CD14-positive monocyte (primary cell): Measurements from ENCODE around the gene HAGH. TPM values are rescaled to one million over a fixed set of nuclear protein-coding genes. Genes with fewer than 3 reads are reported as not detected.

Source experiments
- DNase-seq, 3 donors: peaks; one replicate each; pipeline ENCODE4 v3.0.0-alpha.2; 2011 to 2022
- H2AFZ ChIP-seq: 2 replicates; pipeline ENCODE4 v1.6.0; 2012; ENCODE audit warnings: mild to moderate bottlenecking, low read depth, low read length, inconsistent platforms; ENCODE audit not compliant: insufficient read depth, poor library complexity, severe bottlenecking
- H3K27ac ChIP-seq, 2 donors: 1 replicate in 1 of 2; 2 replicates in 1 of 2; pipeline ENCODE4 v1.5.1; 2012 to 2013; ENCODE audit warnings: low read length in 2 of 2, control low read depth in 1 of 2, inconsistent platforms in 1 of 2, low read depth in 1 of 2, mild to moderate bottlenecking in 1 of 2
- H3K27me3 ChIP-seq, 2 donors: one replicate each; pipeline versions ENCODE4 v1.6.0 to v1.6.1; 2011 to 2013; ENCODE audit warnings: low read length in 2 of 2; ENCODE audit not compliant: control insufficient read depth in 2 of 2, insufficient read depth in 2 of 2
- H3K36me3 ChIP-seq, 2 donors: replicated peaks in 1 of 2; 1 replicate in 1 of 2; 2 replicates in 1 of 2; pipeline versions ENCODE4 v1.5.1 to v1.6.1; 2012 to 2013; ENCODE audit warnings: low read length in 2 of 2, control low read depth in 1 of 2, inconsistent platforms in 1 of 2, mild to moderate bottlenecking in 1 of 2; ENCODE audit not compliant: insufficient read depth in 2 of 2, control insufficient read depth in 1 of 2
- H3K4me1 ChIP-seq, 2 donors: 1 replicate in 1 of 2; 2 replicates in 1 of 2; pipeline versions ENCODE4 v1.5.1 to v1.6.1; 2012 to 2013; ENCODE audit warnings: low read length in 2 of 2, control low read depth in 1 of 2, inconsistent platforms in 1 of 2, mild to moderate bottlenecking in 1 of 2, moderate library complexity in 1 of 2; ENCODE audit not compliant: insufficient read depth in 2 of 2, control insufficient read depth in 1 of 2
- H3K4me2 ChIP-seq: replicated peaks from 2 replicates; pipeline ENCODE3; 2012; ENCODE audit warnings: low read length, moderate library complexity, mild to moderate bottlenecking; ENCODE audit not compliant: poor library complexity, severe bottlenecking; ENCODE audit errors: extremely low read depth
- H3K4me3 ChIP-seq, 3 experiments: fragments of 200-600 bp in 1 of 3; sonication (generic) in 1 of 3; replicated peaks in 1 of 3; 1 replicate in 2 of 3; 2 replicates in 1 of 3; pipeline ENCODE4 v1.5.1; 2011 to 2013; ENCODE audit warnings: low read length in 3 of 3, mild to moderate bottlenecking in 3 of 3, control low read depth in 2 of 3, low read depth in 2 of 3, inconsistent platforms in 1 of 3, moderate library complexity in 1 of 3
- H3K79me2 ChIP-seq: 2 replicates; pipeline ENCODE4 v1.6.0; 2012; ENCODE audit warnings: mild to moderate bottlenecking, control low read depth, inconsistent platforms, low read length, moderate library complexity; ENCODE audit not compliant: insufficient read depth
- H3K9ac ChIP-seq: 2 replicates; pipeline ENCODE4 v1.6.0; 2017; ENCODE audit warnings: low read length, mild to moderate bottlenecking; ENCODE audit not compliant: insufficient read depth, poor library complexity, severe bottlenecking
- H3K9me3 ChIP-seq, 2 donors: replicated peaks in 1 of 2; 1 replicate in 1 of 2; 2 replicates in 1 of 2; pipeline versions ENCODE4 v1.5.1 to v1.6.1; 2012 to 2013; ENCODE audit warnings: low read length in 2 of 2, control low read depth in 1 of 2; ENCODE audit not compliant: control insufficient read depth in 1 of 2, insufficient read depth in 1 of 2
- H4K20me1 ChIP-seq: 2 replicates; pipeline ENCODE4 v1.6.0; 2012; ENCODE audit warnings: mild to moderate bottlenecking, low read length, control low read depth, moderate library complexity; ENCODE audit not compliant: insufficient read depth
- H3K27ac Mint-ChIP-seq, 7 donors: one replicate each; pipeline ENCODE4 v1.8.0; 2020; ENCODE audit warnings: mild to moderate bottlenecking in 7 of 7, mixed read lengths in 7 of 7, moderate library complexity in 6 of 7, inconsistent platforms in 2 of 7
- H3K27me3 Mint-ChIP-seq, 3 donors: one replicate each; pipeline ENCODE4 v1.8.0; 2021 to 2022; ENCODE audit warnings: low read depth in 3 of 3, mild to moderate bottlenecking in 3 of 3, mixed read lengths in 3 of 3, moderate library complexity in 3 of 3, inconsistent platforms in 1 of 3
- H3K36me3 Mint-ChIP-seq, 2 donors: one replicate each; pipeline ENCODE4 v1.8.0; 2020; ENCODE audit warnings: mixed read lengths in 2 of 2, inconsistent platforms in 1 of 2, mild to moderate bottlenecking in 1 of 2
- H3K4me1 Mint-ChIP-seq: one replicate; pipeline ENCODE4 v1.8.0; 2020; ENCODE audit warnings: mild to moderate bottlenecking, mixed read lengths
- H3K4me3 Mint-ChIP-seq, 2 donors: one replicate each; pipeline ENCODE4 v1.8.0; 2020; ENCODE audit warnings: mild to moderate bottlenecking in 2 of 2, mixed read lengths in 2 of 2, moderate library complexity in 1 of 2
- H3K9me3 Mint-ChIP-seq, 7 donors: one replicate each; pipeline ENCODE4 v1.8.0; 2020 to 2022; ENCODE audit warnings: mixed read lengths in 7 of 7, mild to moderate bottlenecking in 6 of 7, moderate library complexity in 6 of 7, inconsistent platforms in 2 of 7
- WGBS: methylation state at CpG from one replicate; pipeline ENCODE4 v1.1.5; 2013; ENCODE audit warnings: missing lambda C conversion rate; ENCODE audit not compliant: insufficient coverage; 5-methylcytosine and 5-hydroxymethylcytosine counted together
- intact Hi-C, 2 donors: fragments of 100-400 bp; cut with micrococcal nuclease; formaldehyde crosslinking; loops; one replicate each; pipeline versions ENCODE4 v1.15.0 to v1.15.1; 2023
- polyA plus RNA-seq, 3 donors: library from polyadenylated mRNA; depleted of rRNA in 1 of 3; unstranded in 2 of 3; stranded (reverse) in 1 of 3; fragments of 300-500 nt in 2 of 3; fragments of >200 nt in 1 of 3; fragmentation: Illumina TruSeq in 2 of 3; gene quantifications; 1 replicate in 2 of 3; 2 replicates in 1 of 3; pipeline ENCODE4 v1.2.3, GENCODE V29; 2012 to 2021
- TF ChIP-seq, protein P1 (sequence below): fragments of 200-600 bp; IDR thresholded peaks from one replicate; pipeline ENCODE4 v1.8.0; 2022; ENCODE audit warnings: antibody characterized with exemption, mild to moderate bottlenecking

The HAGH gene
- polyA plus RNA-seq, 3 donors, result 42.6 to 82.1 (median 47.7) TPM

- Histone ChIP-seq H3K4me3 (no peak overlapping the region), H3K27me3 (no peaks in the 10 kb centered on the region), H3K9ac (no peak overlapping the region), H3K27ac (no peak overlapping the region), H3K36me3 (peaks cover 42 to 44% of the 10 kb centered on the region in 2 donors), H3K9me3 (no peaks in the 10 kb centered on the region), H2AFZ (no peak overlapping the region), H3K4me2 (no peak overlapping the region), H4K20me1 (peaks cover 22% of the 10 kb centered on the region), H3K79me2 (peaks cover 13% of the 10 kb centered on the region), H3K4me1 (no peaks in the 10 kb centered on the region)
- no peaks in the 10 kb centered on the region for H3K4me1 Mint-ChIP-seq
- H3K27me3 Mint-ChIP-seq, result no peaks in the 10 kb centered on the region
- intact Hi-C loops, result no loop called here
- H3K36me3 Mint-ChIP-seq, result peaks cover 16 to 45% of the 10 kb centered on the region in 2 donors
- TF ChIP-seq, protein P1, sequence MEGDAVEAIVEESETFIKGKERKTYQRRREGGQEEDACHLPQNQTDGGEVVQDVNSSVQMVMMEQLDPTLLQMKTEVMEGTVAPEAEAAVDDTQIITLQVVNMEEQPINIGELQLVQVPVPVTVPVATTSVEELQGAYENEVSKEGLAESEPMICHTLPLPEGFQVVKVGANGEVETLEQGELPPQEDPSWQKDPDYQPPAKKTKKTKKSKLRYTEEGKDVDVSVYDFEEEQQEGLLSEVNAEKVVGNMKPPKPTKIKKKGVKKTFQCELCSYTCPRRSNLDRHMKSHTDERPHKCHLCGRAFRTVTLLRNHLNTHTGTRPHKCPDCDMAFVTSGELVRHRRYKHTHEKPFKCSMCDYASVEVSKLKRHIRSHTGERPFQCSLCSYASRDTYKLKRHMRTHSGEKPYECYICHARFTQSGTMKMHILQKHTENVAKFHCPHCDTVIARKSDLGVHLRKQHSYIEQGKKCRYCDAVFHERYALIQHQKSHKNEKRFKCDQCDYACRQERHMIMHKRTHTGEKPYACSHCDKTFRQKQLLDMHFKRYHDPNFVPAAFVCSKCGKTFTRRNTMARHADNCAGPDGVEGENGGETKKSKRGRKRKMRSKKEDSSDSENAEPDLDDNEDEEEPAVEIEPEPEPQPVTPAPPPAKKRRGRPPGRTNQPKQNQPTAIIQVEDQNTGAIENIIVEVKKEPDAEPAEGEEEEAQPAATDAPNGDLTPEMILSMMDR, result no peak
- no peak for DNase-seq
- WGBS, result 95% methylated on average over 41 of the region's 44 CpGs
- H3K4me3 Mint-ChIP-seq, result no peak overlapping the region
- H3K27ac Mint-ChIP-seq, result no peak overlapping the region
- H3K9me3 Mint-ChIP-seq, result no peaks in the 10 kb centered on the region
These were observed 35.9 kb downstream of the HAGH start for GRCh38 chr16:1790611-1791255.

DNA sequence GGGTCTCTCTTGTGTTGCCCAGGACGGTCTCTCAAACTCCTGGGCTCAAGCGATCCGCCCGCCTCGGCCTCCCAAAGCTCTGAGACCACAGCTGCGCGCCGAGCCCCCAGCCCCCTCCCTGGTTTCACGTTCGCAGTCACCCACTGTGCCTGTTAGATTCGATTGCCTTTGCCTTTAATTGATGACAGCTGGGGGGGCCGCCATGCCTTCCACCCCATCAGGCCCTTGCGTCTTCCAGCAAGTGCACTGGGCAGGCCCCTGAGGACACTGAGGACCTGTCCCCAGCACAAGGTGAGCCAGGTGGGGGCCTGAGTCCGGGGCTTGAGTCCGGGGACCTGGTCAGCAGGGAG lies 36.4 kb downstream of the HAGH start:
- Histone ChIP-seq H3K36me3 (peaks cover 42 to 44% of the 10 kb centered on the region in 2 donors), H3K27ac (no peak overlapping the region)

More for the DNA sequence above, 36.4 kb downstream of the HAGH start:
- Mint-ChIP-seq H3K27ac (peak overlapping the region in 1 of 7 donors; percentile 46), H3K4me1 (no peaks in the 10 kb centered on the region), H3K36me3 (peaks cover 16 to 49% of the 10 kb centered on the region in 2 donors), H3K4me3 (no peak overlapping the region), H3K27me3 (no peaks in the 10 kb centered on the region), H3K9me3 (no peaks in the 10 kb centered on the region)
- no peak overlapping the region for H2AFZ ChIP-seq
- intact Hi-C loops, result no loop called here
- WGBS, result 98% methylated on average over 14 of the region's 15 CpGs
- no peak overlapping the region for H3K4me3 ChIP-seq
- TF ChIP-seq, protein P1, result no peak
- no peak for DNase-seq
- H3K79me2 ChIP-seq, result peaks cover 18% of the 10 kb centered on the region
- no peaks in the 10 kb centered on the region for H3K9me3 ChIP-seq
- H3K4me1 ChIP-seq, result no peaks in the 10 kb centered on the region
- no peak overlapping the region for H3K9ac ChIP-seq
- no peaks in the 10 kb centered on the region for H3K27me3 ChIP-seq
- H4K20me1 ChIP-seq, result peaks cover 27% of the 10 kb centered on the region
- no peak overlapping the region for H3K4me2 ChIP-seq
